ENCODE measurements around the gene TSG101.

The TSG101 gene

DNA sequence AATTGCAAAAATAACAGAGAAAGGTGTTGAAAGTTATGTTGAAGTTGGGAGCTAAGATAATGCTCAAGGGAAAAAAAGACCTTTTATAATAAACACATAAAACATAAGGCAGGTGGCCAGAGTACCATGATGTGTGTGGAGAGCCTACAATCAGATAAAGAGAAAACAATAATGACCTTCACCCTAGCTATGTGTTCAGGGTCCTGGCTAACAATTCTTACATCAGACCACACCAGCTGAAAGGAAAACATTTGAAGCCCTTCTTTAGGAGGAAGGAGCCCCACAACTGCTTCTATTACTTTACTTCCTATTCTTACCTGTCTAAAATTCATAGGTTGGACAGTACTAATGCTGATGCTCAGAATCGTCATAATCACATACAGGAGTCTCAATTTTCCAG, 2.5 kb downstream of the TSG101 start:
- DNase-seq (ENCODE audit: low read depth) = no peak
- TF ChIP-seq, protein P1, sequence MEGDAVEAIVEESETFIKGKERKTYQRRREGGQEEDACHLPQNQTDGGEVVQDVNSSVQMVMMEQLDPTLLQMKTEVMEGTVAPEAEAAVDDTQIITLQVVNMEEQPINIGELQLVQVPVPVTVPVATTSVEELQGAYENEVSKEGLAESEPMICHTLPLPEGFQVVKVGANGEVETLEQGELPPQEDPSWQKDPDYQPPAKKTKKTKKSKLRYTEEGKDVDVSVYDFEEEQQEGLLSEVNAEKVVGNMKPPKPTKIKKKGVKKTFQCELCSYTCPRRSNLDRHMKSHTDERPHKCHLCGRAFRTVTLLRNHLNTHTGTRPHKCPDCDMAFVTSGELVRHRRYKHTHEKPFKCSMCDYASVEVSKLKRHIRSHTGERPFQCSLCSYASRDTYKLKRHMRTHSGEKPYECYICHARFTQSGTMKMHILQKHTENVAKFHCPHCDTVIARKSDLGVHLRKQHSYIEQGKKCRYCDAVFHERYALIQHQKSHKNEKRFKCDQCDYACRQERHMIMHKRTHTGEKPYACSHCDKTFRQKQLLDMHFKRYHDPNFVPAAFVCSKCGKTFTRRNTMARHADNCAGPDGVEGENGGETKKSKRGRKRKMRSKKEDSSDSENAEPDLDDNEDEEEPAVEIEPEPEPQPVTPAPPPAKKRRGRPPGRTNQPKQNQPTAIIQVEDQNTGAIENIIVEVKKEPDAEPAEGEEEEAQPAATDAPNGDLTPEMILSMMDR (conservative IDR thresholded peaks at IDR 0.05; ENCODE audit: low read depth, low read length) = no peak

DNA sequence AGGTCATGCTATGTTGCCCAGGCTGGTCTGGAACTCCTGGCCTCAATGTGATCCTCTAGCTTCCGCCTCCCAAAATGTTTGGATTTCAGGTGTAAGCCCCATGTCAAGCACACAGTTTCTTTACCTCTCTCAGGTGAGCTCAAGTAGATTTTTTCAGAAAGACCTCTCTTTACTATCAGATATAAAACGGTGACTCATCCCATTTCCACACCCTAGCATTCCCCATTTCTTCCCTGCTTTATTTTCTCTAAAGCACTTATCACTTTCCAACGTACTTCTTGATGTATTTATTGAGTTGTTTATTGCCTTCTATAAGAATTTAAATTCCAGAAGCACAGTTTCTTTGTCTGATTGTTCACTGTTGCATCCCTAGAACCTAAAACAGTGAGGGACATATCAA, 3.7 kb downstream of the TSG101 start:
- TF ChIP-seq, protein P1 (conservative IDR thresholded peaks at IDR 0.05; ENCODE audit: low read depth, low read length) = no peak
- DNase-seq (ENCODE audit: low read depth) = no peak
- no peak overlapping the region for H3K4me3 ChIP-seq (ENCODE audit: low read depth, low read length)

More for the DNA sequence above, 2.5 kb downstream of the TSG101 start:
- no peak overlapping the region for H3K4me3 ChIP-seq (ENCODE audit: low read depth, low read length)

DNA sequence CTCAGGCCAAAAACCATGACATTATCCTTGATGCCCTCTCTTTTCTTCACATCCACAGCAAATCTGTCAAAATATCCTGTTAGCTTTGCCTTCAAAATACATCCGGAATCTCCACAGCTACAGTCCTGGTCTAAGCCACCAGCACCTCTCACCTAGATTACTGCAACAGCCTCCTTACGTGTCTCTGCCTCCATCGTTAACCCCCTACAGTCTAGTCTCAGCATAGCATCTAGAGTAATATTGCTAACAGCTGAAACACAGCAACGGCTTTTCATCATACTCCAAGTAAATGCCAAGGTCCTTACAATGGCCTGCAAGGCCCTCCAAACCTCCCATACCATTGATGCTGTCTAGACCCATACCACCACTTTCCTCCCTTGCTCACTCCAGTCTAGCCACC, 4.4 kb downstream of the TSG101 start:
- TF ChIP-seq, protein P1 (conservative IDR thresholded peaks at IDR 0.05; ENCODE audit: low read depth, low read length) = peak; percentile 25
- DNase-seq (ENCODE audit: low read depth) = peak; percentile 14
- H3K4me3 ChIP-seq (ENCODE audit: low read depth, low read length) = no peak overlapping the region

DNA sequence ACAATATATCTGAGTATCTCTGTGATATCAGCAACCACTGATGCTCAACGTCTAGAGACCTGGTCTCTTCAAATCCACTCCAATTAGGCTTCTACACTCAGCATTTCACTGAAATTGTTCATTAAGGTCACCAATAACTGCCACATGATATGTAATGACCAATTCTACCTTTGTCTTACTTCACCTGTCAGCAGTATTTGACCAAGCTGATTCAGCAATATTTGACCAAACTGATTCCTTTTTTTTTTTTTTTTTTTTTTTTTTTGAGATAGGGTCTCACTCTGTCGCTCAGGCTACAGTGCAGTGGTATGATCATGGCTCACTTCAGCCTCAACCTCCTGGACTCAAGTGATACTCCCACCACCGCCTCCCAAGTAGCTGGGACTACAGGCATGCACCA, 5.6 kb downstream of the TSG101 start:
- no peak for DNase-seq (ENCODE audit: low read depth)
- TF ChIP-seq, protein P1 (conservative IDR thresholded peaks at IDR 0.05; ENCODE audit: low read depth, low read length) = no peak
- no peak overlapping the region for H3K4me3 ChIP-seq (ENCODE audit: low read depth, low read length)

DNA sequence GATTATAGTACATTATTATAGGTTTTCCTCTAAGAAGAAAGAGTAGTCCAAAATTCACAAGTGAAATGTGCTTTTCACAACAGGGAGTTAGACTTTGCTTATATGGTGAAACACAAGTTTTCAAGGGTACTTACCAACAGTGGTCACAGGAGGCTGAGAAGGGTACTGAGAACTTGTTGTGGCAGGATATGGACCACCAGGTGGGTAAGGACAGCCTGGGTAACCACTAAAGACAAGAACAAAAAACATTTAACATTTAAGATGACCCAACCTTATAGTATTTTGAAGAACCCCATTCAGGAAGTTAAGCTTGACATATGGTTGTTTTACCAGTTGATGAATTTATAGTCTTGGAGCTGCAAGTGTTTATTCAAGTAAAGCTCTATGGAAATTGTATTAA, 24.4 kb downstream of the TSG101 start:
- DNase-seq (ENCODE audit: low read depth) = no peak
- TF ChIP-seq, protein P1 (conservative IDR thresholded peaks at IDR 0.05; ENCODE audit: low read depth, low read length) = no peak
- H3K4me3 ChIP-seq (ENCODE audit: low read depth, low read length) = no peak overlapping the region

DNA sequence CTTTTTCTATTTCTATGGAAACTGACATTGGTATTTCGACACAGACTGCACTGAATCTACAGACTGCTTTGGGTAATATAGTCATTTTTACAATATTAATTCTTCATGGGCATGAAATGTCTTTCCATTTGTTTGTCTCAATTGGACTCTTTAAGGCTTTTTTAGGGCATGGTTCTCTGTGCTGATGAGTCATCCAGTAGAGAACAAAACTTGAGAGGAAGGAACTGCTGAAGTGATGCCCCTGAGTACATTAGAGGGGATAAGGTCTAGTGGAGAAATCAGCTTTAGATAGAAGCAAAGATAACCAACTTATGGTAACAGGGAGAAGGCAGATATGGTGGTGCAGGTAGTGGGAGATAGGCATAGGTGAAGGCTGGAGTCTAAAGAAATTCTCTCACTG, 25.1 kb downstream of the TSG101 start:
- DNase-seq (ENCODE audit: low read depth) = peak; percentile 9
- H3K4me3 ChIP-seq (ENCODE audit: low read depth, low read length) = no peak overlapping the region
- TF ChIP-seq, protein P1 (conservative IDR thresholded peaks at IDR 0.05; ENCODE audit: low read depth, low read length) = no peak

DNA sequence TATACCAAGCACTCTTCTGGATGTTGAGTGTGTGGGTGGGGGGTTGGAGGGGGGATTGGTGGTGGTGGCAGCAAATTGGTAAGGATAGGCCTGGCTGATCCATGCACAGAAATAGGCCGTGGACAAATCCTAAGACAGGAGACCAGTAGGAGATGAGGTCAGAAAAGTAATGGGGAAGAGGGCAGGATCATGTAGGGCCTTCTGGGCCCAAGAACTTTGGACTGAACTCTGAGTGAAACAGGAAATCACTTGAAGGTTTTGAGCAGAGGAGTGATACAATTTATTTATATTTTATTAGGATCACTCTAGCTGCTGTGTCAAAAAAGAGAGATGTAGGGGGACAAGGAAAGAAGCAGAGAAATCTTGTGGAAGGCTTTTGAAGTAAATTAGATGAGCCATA, 28.7 kb downstream of the TSG101 start:
- DNase-seq (ENCODE audit: low read depth) = no peak
- TF ChIP-seq, protein P1 (conservative IDR thresholded peaks at IDR 0.05; ENCODE audit: low read depth, low read length) = no peak
- no peak overlapping the region for H3K4me3 ChIP-seq (ENCODE audit: low read depth, low read length)
